ENCODE data around the gene USP17L19.
"Not testable (repeated sequence)": the region's sequence is repeated elsewhere in the genome, so short reads cannot be mapped to it uniquely, and the experiment has no call there.

The USP17L19 gene, protein sequence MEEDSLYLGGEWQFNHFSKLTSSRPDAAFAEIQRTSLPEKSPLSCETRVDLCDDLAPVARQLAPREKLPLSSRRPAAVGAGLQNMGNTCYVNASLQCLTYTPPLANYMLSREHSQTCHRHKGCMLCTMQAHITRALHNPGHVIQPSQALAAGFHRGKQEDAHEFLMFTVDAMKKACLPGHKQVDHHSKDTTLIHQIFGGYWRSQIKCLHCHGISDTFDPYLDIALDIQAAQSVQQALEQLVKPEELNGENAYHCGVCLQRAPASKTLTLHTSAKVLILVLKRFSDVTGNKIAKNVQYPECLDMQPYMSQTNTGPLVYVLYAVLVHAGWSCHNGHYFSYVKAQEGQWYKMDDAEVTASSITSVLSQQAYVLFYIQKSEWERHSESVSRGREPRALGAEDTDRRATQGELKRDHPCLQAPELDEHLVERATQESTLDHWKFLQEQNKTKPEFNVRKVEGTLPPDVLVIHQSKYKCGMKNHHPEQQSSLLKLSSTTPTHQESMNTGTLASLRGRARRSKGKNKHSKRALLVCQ

DNA sequence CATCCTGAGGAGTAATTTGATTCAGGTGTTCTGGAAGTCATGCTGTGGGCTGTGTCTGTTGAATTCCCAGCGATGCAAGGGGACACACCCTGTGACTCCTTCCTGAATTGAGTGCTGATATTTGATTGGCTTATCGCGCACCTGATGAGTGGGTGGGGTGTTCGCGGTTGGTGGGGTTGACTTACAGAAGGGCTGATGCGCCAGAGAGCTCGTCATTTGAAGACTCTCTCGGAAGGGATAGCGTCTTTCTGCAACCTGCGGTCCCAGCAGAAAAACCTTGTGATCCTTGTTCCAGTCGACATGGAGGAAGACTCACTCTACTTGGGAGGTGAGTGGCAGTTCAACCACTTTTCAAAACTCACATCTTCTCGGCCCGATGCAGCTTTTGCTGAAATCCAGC is at the start of gene USP17L19:
Gene USP17L19 (plus strand): TSS at position 301 of the 400 bp plus-strand sequence. CDS start 0 bp downstream, at position 301.
- H3K9me2 ChIP-seq (replicated peaks; ENCODE audit: insufficient read depth, low read length); H3K9ac ChIP-seq (ENCODE audit: low read length); H3K36me3 ChIP-seq (replicated peaks; ENCODE audit: insufficient read depth, low read length); H3F3A ChIP-seq (ENCODE audit: insufficient read depth, low read length); H3K27ac ChIP-seq (ENCODE audit: low read length); H3K4me2 ChIP-seq (ENCODE audit: low read depth, low read length); DNase-seq; H4K20me1 ChIP-seq (ENCODE audit: insufficient read depth, low read length); H3K79me2 ChIP-seq (ENCODE audit: low read length); H3K4me3 ChIP-seq (ENCODE audit: low read length); H3K27me3 ChIP-seq (replicated peaks; ENCODE audit: insufficient read depth, low read length); H2AFZ ChIP-seq (ENCODE audit: low read length); H3K4me1 ChIP-seq (ENCODE audit: low read length); H3K9me3 ChIP-seq (replicated peaks; ENCODE audit: insufficient read depth, low read length): not testable (repeated sequence)

DNA sequence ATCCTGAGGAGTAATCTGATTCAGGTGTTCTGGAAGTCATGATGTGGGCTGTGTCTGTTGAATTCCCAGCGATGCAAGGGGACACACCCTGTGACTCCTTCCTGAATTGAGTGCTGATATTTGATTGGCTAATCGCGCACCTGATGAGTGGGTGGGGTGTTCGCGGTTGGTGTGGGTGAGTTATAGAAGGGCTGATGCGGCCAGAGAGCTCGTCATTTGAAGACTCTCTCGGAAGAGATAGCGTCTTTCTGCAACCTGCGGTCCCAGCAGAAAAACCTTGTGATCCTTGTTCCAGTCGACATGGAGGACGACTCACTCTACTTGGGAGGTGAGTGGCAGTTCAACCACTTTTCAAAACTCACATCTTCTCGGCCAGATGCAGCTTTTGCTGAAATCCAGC is 42.8 kb upstream of the USP17L19 start, which contains the start of gene USP17L10:
Gene USP17L10 (plus strand): TSS at position 301 of the 400 bp plus-strand sequence. CDS start 0 bp downstream, at position 301.
- H3K9me2 ChIP-seq (replicated peaks; ENCODE audit: insufficient read depth, low read length); H3K9me3 ChIP-seq (replicated peaks; ENCODE audit: insufficient read depth, low read length); H3K27ac ChIP-seq (ENCODE audit: low read length): not testable (repeated sequence)

DNA sequence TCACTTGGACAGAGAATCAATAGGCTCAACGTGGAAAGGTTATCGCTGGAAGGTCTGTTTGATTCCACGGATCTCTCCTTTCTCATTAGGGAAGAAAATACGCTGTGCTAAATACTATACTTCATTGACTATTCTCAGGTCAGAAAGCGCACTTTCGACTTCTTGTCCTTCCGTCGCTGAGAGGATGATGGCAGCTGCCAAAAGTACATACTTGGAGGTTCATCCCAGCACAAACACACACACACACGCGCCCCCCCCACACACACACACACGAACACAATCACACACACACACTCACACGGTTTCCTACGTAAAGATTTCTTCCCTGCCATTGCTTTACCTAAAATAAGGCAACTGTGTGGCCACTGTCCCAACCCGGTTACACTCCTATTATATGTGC is 38.5 kb upstream of the USP17L19 start:
- not testable (repeated sequence) for H3K9me3 ChIP-seq (replicated peaks; ENCODE audit: insufficient read depth, low read length); DNase-seq; H3K79me2 ChIP-seq (ENCODE audit: low read length); H3K27me3 ChIP-seq (replicated peaks; ENCODE audit: insufficient read depth, low read length); H3K4me3 ChIP-seq (ENCODE audit: low read length); H2AFZ ChIP-seq (ENCODE audit: low read length); H3K9me2 ChIP-seq (replicated peaks; ENCODE audit: insufficient read depth, low read length); H3K9ac ChIP-seq (ENCODE audit: low read length); H3F3A ChIP-seq (ENCODE audit: insufficient read depth, low read length); H3K4me2 ChIP-seq (ENCODE audit: low read depth, low read length); H4K20me1 ChIP-seq (ENCODE audit: insufficient read depth, low read length); H3K4me1 ChIP-seq (ENCODE audit: low read length); H3K36me3 ChIP-seq (replicated peaks; ENCODE audit: insufficient read depth, low read length); H3K27ac ChIP-seq (ENCODE audit: low read length)

More for the DNA sequence above, 42.8 kb upstream of the USP17L19 start, which contains the start of gene USP17L10:
- H3K36me3 ChIP-seq (replicated peaks; ENCODE audit: insufficient read depth, low read length); H2AFZ ChIP-seq (ENCODE audit: low read length); H3K79me2 ChIP-seq (ENCODE audit: low read length); H3F3A ChIP-seq (ENCODE audit: insufficient read depth, low read length); H3K27me3 ChIP-seq (replicated peaks; ENCODE audit: insufficient read depth, low read length); H3K9ac ChIP-seq (ENCODE audit: low read length); H3K4me2 ChIP-seq (ENCODE audit: low read depth, low read length); H4K20me1 ChIP-seq (ENCODE audit: insufficient read depth, low read length); DNase-seq; H3K4me1 ChIP-seq (ENCODE audit: low read length); H3K4me3 ChIP-seq (ENCODE audit: low read length): not testable (repeated sequence)

DNA sequence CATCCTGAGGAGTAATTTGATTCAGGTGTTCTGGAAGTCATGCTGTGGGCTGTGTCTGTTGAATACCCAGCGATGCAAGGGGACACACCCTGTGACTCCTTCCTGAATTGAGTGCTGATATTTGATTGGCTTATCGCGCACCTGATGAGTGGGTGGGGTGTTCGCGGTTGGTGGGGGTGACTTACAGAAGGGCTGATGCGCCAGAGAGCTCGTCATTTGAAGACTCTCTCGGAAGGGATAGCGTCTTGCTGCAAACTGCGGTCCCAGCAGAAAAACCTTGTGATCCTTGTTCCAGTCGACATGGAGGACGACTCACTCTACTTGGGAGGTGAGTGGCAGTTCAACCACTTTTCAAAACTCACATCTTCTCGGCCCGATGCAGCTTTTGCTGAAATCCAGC is 38.1 kb upstream of the USP17L19 start, which contains the start of gene USP17L11:
Gene USP17L11 (plus strand): TSS at position 301 of the 400 bp plus-strand sequence. CDS start 0 bp downstream, at position 301.
- H2AFZ ChIP-seq (ENCODE audit: low read length); H3K36me3 ChIP-seq (replicated peaks; ENCODE audit: insufficient read depth, low read length); H3K9me3 ChIP-seq (replicated peaks; ENCODE audit: insufficient read depth, low read length); H3K27ac ChIP-seq (ENCODE audit: low read length); H4K20me1 ChIP-seq (ENCODE audit: insufficient read depth, low read length); H3K79me2 ChIP-seq (ENCODE audit: low read length); DNase-seq; H3F3A ChIP-seq (ENCODE audit: insufficient read depth, low read length); H3K9me2 ChIP-seq (replicated peaks; ENCODE audit: insufficient read depth, low read length); H3K9ac ChIP-seq (ENCODE audit: low read length); H3K4me3 ChIP-seq (ENCODE audit: low read length); H3K4me1 ChIP-seq (ENCODE audit: low read length); H3K27me3 ChIP-seq (replicated peaks; ENCODE audit: insufficient read depth, low read length); H3K4me2 ChIP-seq (ENCODE audit: low read depth, low read length): not testable (repeated sequence)

DNA sequence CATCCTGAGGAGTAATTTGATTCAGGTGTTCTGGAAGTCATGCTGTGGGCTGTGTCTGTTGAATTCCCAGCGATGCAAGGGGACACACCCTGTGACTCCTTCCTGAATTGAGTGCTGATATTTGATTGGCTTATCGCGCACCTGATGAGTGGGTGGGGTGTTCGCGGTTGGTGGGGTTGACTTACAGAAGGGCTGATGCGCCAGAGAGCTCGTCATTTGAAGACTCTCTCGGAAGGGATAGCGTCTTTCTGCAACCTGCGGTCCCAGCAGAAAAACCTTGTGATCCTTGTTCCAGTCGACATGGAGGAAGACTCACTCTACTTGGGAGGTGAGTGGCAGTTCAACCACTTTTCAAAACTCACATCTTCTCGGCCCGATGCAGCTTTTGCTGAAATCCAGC is 33.3 kb upstream of the USP17L19 start, which contains the start of gene USP17L12:
Gene USP17L12 (plus strand): TSS at position 301 of the 400 bp plus-strand sequence. CDS start 0 bp downstream, at position 301.
- H3K9me2 ChIP-seq (replicated peaks; ENCODE audit: insufficient read depth, low read length); H3K4me2 ChIP-seq (ENCODE audit: low read depth, low read length); H3K79me2 ChIP-seq (ENCODE audit: low read length); H3K36me3 ChIP-seq (replicated peaks; ENCODE audit: insufficient read depth, low read length); H3K4me3 ChIP-seq (ENCODE audit: low read length); H4K20me1 ChIP-seq (ENCODE audit: insufficient read depth, low read length); H3K9me3 ChIP-seq (replicated peaks; ENCODE audit: insufficient read depth, low read length); DNase-seq; H2AFZ ChIP-seq (ENCODE audit: low read length); H3K27me3 ChIP-seq (replicated peaks; ENCODE audit: insufficient read depth, low read length); H3K27ac ChIP-seq (ENCODE audit: low read length); H3K9ac ChIP-seq (ENCODE audit: low read length); H3K4me1 ChIP-seq (ENCODE audit: low read length); H3F3A ChIP-seq (ENCODE audit: insufficient read depth, low read length): not testable (repeated sequence)

DNA sequence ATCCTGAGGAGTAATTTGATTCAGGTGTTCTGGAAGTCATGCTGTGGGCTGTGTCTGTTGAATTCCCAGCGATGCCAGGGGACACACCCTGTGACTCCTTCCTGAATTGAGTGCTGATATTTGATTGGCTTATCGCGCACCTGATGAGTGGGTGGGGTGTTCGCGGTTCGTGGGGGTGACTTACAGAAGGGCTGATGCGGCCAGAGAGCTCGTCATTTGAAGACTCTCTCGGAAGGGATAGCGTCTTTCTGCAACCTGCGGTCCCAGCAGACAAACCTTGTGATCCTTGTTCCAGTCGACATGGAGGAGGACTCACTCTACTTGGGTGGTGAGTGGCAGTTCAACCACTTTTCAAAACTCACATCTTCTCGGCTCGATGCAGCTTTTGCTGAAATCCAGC is 28.6 kb upstream of the USP17L19 start, which contains the start of gene USP17L13:
Gene USP17L13 (plus strand): TSS at position 301 of the 400 bp plus-strand sequence. CDS start 0 bp downstream, at position 301.
- not testable (repeated sequence) for H3K27ac ChIP-seq (ENCODE audit: low read length); H3K4me1 ChIP-seq (ENCODE audit: low read length); DNase-seq; H3K36me3 ChIP-seq (replicated peaks; ENCODE audit: insufficient read depth, low read length); H2AFZ ChIP-seq (ENCODE audit: low read length); H3K4me3 ChIP-seq (ENCODE audit: low read length); H3F3A ChIP-seq (ENCODE audit: insufficient read depth, low read length); H4K20me1 ChIP-seq (ENCODE audit: insufficient read depth, low read length); H3K27me3 ChIP-seq (replicated peaks; ENCODE audit: insufficient read depth, low read length); H3K9me3 ChIP-seq (replicated peaks; ENCODE audit: insufficient read depth, low read length); H3K9ac ChIP-seq (ENCODE audit: low read length); H3K9me2 ChIP-seq (replicated peaks; ENCODE audit: insufficient read depth, low read length); H3K4me2 ChIP-seq (ENCODE audit: low read depth, low read length); H3K79me2 ChIP-seq (ENCODE audit: low read length)

DNA sequence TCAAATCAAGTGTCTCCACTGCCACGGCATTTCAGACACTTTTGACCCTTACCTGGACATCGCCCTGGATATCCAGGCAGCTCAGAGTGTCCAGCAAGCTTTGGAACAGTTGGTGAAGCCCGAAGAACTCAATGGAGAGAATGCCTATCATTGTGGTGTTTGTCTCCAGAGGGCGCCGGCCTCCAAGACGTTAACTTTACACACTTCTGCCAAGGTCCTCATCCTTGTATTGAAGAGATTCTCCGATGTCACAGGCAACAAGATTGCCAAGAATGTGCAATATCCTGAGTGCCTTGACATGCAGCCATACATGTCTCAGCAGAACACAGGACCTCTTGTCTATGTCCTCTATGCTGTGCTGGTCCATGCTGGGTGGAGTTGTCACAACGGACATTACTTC is 22.9 kb upstream of the USP17L19 start:
- not testable (repeated sequence) for H3K4me2 ChIP-seq (ENCODE audit: low read depth, low read length); H3K4me1 ChIP-seq (ENCODE audit: low read length); H3K9me3 ChIP-seq (replicated peaks; ENCODE audit: insufficient read depth, low read length); H3K9ac ChIP-seq (ENCODE audit: low read length); H3K79me2 ChIP-seq (ENCODE audit: low read length); DNase-seq; H3F3A ChIP-seq (ENCODE audit: insufficient read depth, low read length); H3K9me2 ChIP-seq (replicated peaks; ENCODE audit: insufficient read depth, low read length); H4K20me1 ChIP-seq (ENCODE audit: insufficient read depth, low read length); H3K27ac ChIP-seq (ENCODE audit: low read length); H3K36me3 ChIP-seq (replicated peaks; ENCODE audit: insufficient read depth, low read length); H3K4me3 ChIP-seq (ENCODE audit: low read length); H3K27me3 ChIP-seq (replicated peaks; ENCODE audit: insufficient read depth, low read length); H2AFZ ChIP-seq (ENCODE audit: low read length)

DNA sequence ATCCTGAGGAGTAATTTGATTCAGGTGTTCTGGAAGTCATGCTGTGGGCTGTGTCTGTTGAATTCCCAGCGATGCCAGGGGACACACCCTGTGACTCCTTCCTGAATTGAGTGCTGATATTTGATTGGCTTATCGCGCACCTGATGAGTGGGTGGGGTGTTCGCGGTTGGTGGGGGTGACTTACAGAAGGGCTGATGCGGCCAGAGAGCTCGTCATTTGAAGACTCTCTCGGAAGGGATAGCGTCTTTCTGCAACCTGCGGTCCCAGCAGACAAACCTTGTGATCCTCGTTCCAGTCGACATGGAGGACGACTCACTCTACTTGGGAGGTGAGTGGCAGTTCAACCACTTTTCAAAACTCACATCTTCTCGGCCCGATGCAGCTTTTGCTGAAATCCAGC is 19.1 kb upstream of the USP17L19 start, which contains the start of gene USP17L15:
Gene USP17L15 (plus strand): TSS at position 301 of the 400 bp plus-strand sequence. CDS start 0 bp downstream, at position 301.
- not testable (repeated sequence) for H3K4me1 ChIP-seq (ENCODE audit: low read length); H3F3A ChIP-seq (ENCODE audit: insufficient read depth, low read length)

More for the DNA sequence above, 19.1 kb upstream of the USP17L19 start, which contains the start of gene USP17L15:
- H2AFZ ChIP-seq (ENCODE audit: low read length); H3K79me2 ChIP-seq (ENCODE audit: low read length); H4K20me1 ChIP-seq (ENCODE audit: insufficient read depth, low read length); H3K9me3 ChIP-seq (replicated peaks; ENCODE audit: insufficient read depth, low read length); H3K4me3 ChIP-seq (ENCODE audit: low read length); DNase-seq; H3K27ac ChIP-seq (ENCODE audit: low read length); H3K9me2 ChIP-seq (replicated peaks; ENCODE audit: insufficient read depth, low read length); H3K36me3 ChIP-seq (replicated peaks; ENCODE audit: insufficient read depth, low read length); H3K27me3 ChIP-seq (replicated peaks; ENCODE audit: insufficient read depth, low read length); H3K9ac ChIP-seq (ENCODE audit: low read length); H3K4me2 ChIP-seq (ENCODE audit: low read depth, low read length): not testable (repeated sequence)

All from MM.1S (cell line).